PC-9 (cell line): Measurements from ENCODE around the gene GALNT7. TPM values are rescaled to one million over a fixed set of nuclear protein-coding genes. Genes with fewer than 3 reads are reported as not detected.
A peak's percentile ranks its signal among the peaks of the same experiment; 100 is the strongest.

ENCODE experiments used
- BruUV-seq: library from RNA; stranded (reverse); fragments of 400-500 nt; replicated peaks from 2 replicates; lab custom pipeline; 2021; lab: Mats Ljungman, UMichigan
- CTCF ChIA-PET: fragments of 300-600 bp; sonication (Branson Sonifier 250); formaldehyde crosslinking; loops from one replicate; lab custom pipeline; 2022; ENCODE audit warnings: antibody characterized with exemption; lab: Charles Lee
- POLR2A ChIA-PET: fragments of 300-600 bp; sonication (Branson Sonifier 250); formaldehyde crosslinking; loops from one replicate; lab custom pipeline; 2022; ENCODE audit warnings: antibody characterized with exemption; ENCODE audit not compliant: unreplicated experiment; lab: Charles Lee
- DNase-seq, 2 experiments: peaks; one replicate each; pipeline versions ENCODE4 v3.0.0 to v3.0.0-alpha.2; 2015 to 2022; ENCODE audit warnings: mixed read lengths in 1 of 2
- H2AFZ ChIP-seq: fragments of 200-600 bp; sonication (generic); 2 replicates; pipeline ENCODE4 v1.8.1; 2017; ENCODE audit warnings: antibody characterized with exemption
- H3F3A ChIP-seq: fragments of 200-600 bp; sonication (generic); 2 replicates; pipeline ENCODE4 v1.8.1; 2017; ENCODE audit warnings: antibody characterized with exemption, mild to moderate bottlenecking, low read depth; ENCODE audit not compliant: insufficient read depth
- H3K27ac ChIP-seq: fragments of 200-600 bp; sonication (generic); 2 replicates; pipeline ENCODE4 v1.6.1; 2016; ENCODE audit warnings: mixed run types
- H3K27me3 ChIP-seq: fragments of 200-600 bp; sonication (generic); 2 replicates; pipeline ENCODE4 v1.6.1; 2016; ENCODE audit warnings: low read depth, mixed run types; ENCODE audit not compliant: insufficient read depth
- H3K36me3 ChIP-seq: fragments of 200-600 bp; sonication (generic); 2 replicates; pipeline ENCODE4 v1.6.1; 2016; ENCODE audit warnings: low read depth, mixed run types
- H3K4me1 ChIP-seq: fragments of 200-600 bp; sonication (generic); replicated peaks from 2 replicates; pipeline ENCODE4 v1.6.1; 2016; ENCODE audit warnings: mixed run types; ENCODE audit not compliant: insufficient read depth
- H3K4me2 ChIP-seq: fragments of 200-600 bp; sonication (generic); 2 replicates; pipeline ENCODE4 v1.6.1; 2017; ENCODE audit warnings: mixed run types
- H3K4me3 ChIP-seq: fragments of 200-600 bp; sonication (generic); 2 replicates; pipeline ENCODE4 v1.6.1; 2016; ENCODE audit warnings: mixed run types
- H3K79me2 ChIP-seq: fragments of 200-600 bp; sonication (generic); 2 replicates; pipeline ENCODE4 v1.6.1; 2017; ENCODE audit warnings: low read depth, mixed run types
- H3K9me2 ChIP-seq: fragments of 200-600 bp; sonication (generic); 2 replicates; pipeline ENCODE4 v1.8.1; 2017; ENCODE audit warnings: mild to moderate bottlenecking; ENCODE audit not compliant: insufficient read depth
- H3K9me3 ChIP-seq: fragments of 200-600 bp; sonication (generic); 2 replicates; pipeline ENCODE4 v1.8.1; 2016; ENCODE audit warnings: low read depth; ENCODE audit not compliant: insufficient read depth
- H4K20me1 ChIP-seq: fragments of 200-600 bp; sonication (generic); 2 replicates; pipeline ENCODE4 v1.8.1; 2017; ENCODE audit not compliant: insufficient read depth
- CTCF ChIP-seq: fragments of 200-600 bp; sonication (generic); conservative IDR thresholded peaks from 2 replicates; pipeline ENCODE4 v1.6.1; 2017; ENCODE audit warnings: mixed run types, antibody characterized with exemption, mild to moderate bottlenecking, moderate library complexity
- EZH2 ChIP-seq: fragments of 200-600 bp; sonication (generic); IDR thresholded peaks from 2 replicates; pipeline ENCODE4 v1.8.0; 2017; ENCODE audit warnings: antibody characterized with exemption, low read depth
- intact Hi-C: fragments of 100-400 bp; cut with micrococcal nuclease; formaldehyde crosslinking; loops from one replicate; pipeline ENCODE4 v1.10.0; 2022; ENCODE audit not compliant: unreplicated experiment
- total RNA-seq: library from RNA; stranded (reverse); gene quantifications from 2 replicates; pipeline ENCODE4 v1.2.3, GENCODE V29; 2021

The GALNT7 gene
- total RNA-seq, 1 experiment from 2014 or later, result 57.2 TPM

GRCh38 chr4:173284463-173284862, 115.9 kb downstream of the GALNT7 start:
- Histone ChIP-seq H4K20me1 (no peaks in the 10 kb centered on the region), H3K79me2 (no peaks in the 10 kb centered on the region), H3K27me3 (no peaks in the 10 kb centered on the region), H3F3A (no peaks in the 10 kb centered on the region), H3K4me3 (no peak overlapping the region), H3K36me3 (no peaks in the 10 kb centered on the region), H3K9me2 (no peaks in the 10 kb centered on the region), H2AFZ (no peak overlapping the region), H3K4me2 (no peak overlapping the region), H3K4me1 (no peaks in the 10 kb centered on the region), H3K27ac (no peak overlapping the region), H3K9me3 (no peaks in the 10 kb centered on the region; the same call in 1 of the 2 replicates)
- TF ChIP-seq CTCF (no peak), EZH2 (no peak)
- intact Hi-C loops, result no loop called here
- ChIA-PET POLR2A (no interaction called here), CTCF (no interaction called here)
- BruUV-seq, result no TSS peak
- DNase-seq, result no peak

- Histone ChIP-seq H3K9me3 (no peaks in the 10 kb centered on the region; the same call in 1 of the 2 replicates), H4K20me1 (no peaks in the 10 kb centered on the region), H2AFZ (no peak overlapping the region), H3F3A (no peaks in the 10 kb centered on the region), H3K27ac (no peak overlapping the region), H3K27me3 (no peaks in the 10 kb centered on the region), H3K4me2 (no peak overlapping the region), H3K4me1 (no peaks in the 10 kb centered on the region), H3K9me2 (no peaks in the 10 kb centered on the region), H3K36me3 (no peaks in the 10 kb centered on the region), H3K4me3 (no peak overlapping the region), H3K79me2 (no peaks in the 10 kb centered on the region)
- ChIA-PET POLR2A (no interaction called here), CTCF (no interaction called here)
- no peak for DNase-seq
- intact Hi-C loops, result no loop called here
- TF ChIP-seq CTCF, result no peak
- TF ChIP-seq EZH2, result no peak
- BruUV-seq, result no TSS peak
These were observed 118.9 kb downstream of the GALNT7 start for GRCh38 chr4:173287486-173287885.

- no TSS peak for BruUV-seq
- H3K4me2 ChIP-seq, result no peak overlapping the region
- H3K79me2 ChIP-seq, result no peaks in the 10 kb centered on the region
- CTCF ChIA-PET, result no interaction called here
- no peaks in the 10 kb centered on the region for H3F3A ChIP-seq
- no peaks in the 10 kb centered on the region for H3K36me3 ChIP-seq
- H3K9me2 ChIP-seq, result no peaks in the 10 kb centered on the region
- no peak overlapping the region for H3K27ac ChIP-seq
- peak; percentile 66 for TF ChIP-seq CTCF
- TF ChIP-seq EZH2, result no peak
- no peak overlapping the region for H3K4me3 ChIP-seq
- no peaks in the 10 kb centered on the region for H4K20me1 ChIP-seq
- H3K27me3 ChIP-seq, result no peaks in the 10 kb centered on the region
- peak in 1 of 2 experiments; percentile 12 for DNase-seq
- POLR2A ChIA-PET, result no interaction called here
- H3K9me3 ChIP-seq, result no peaks in the 10 kb centered on the region; the same call in 1 of the 2 replicates
- H2AFZ ChIP-seq, result no peak overlapping the region
- intact Hi-C loops, result no loop called here
- H3K4me1 ChIP-seq, result no peaks in the 10 kb centered on the region
These were observed 119.7 kb downstream of the GALNT7 start for GRCh38 chr4:173288296-173288695.
